Astrocyte (in vitro differentiated cells and primary cell): ENCODE measurements around the gene ABI1.

Experiments used
- EZH2 ChIP-seq: IDR thresholded peaks from 2 replicates; pipeline ENCODE4 v1.6.1; 2012; ENCODE audit warnings: mild to moderate bottlenecking, low read length, inconsistent platforms; ENCODE audit not compliant: insufficient read depth
- TF ChIP-seq, protein P1 (sequence below): IDR thresholded peaks from 2 replicates; pipeline ENCODE4 v1.5.1; 2011; ENCODE audit warnings: low read depth, mild to moderate bottlenecking, inconsistent platforms, low read length, moderate library complexity; ENCODE audit not compliant: insufficient read depth

GRCh38 chr10:26780793-26781601 lies 79.8 kb downstream of the ABI1 start:
- no peak for TF ChIP-seq EZH2
- TF ChIP-seq, protein P1, sequence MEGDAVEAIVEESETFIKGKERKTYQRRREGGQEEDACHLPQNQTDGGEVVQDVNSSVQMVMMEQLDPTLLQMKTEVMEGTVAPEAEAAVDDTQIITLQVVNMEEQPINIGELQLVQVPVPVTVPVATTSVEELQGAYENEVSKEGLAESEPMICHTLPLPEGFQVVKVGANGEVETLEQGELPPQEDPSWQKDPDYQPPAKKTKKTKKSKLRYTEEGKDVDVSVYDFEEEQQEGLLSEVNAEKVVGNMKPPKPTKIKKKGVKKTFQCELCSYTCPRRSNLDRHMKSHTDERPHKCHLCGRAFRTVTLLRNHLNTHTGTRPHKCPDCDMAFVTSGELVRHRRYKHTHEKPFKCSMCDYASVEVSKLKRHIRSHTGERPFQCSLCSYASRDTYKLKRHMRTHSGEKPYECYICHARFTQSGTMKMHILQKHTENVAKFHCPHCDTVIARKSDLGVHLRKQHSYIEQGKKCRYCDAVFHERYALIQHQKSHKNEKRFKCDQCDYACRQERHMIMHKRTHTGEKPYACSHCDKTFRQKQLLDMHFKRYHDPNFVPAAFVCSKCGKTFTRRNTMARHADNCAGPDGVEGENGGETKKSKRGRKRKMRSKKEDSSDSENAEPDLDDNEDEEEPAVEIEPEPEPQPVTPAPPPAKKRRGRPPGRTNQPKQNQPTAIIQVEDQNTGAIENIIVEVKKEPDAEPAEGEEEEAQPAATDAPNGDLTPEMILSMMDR: no peak
